ENCODE data around the gene HEG1. TPM values are rescaled to one million over a fixed set of nuclear protein-coding genes. Genes with fewer than 3 reads are reported as not detected.

The HEG1 gene
- total RNA-seq, 2 experiments from 2014 or later, result 31.2 to 32.6 TPM

DNA sequence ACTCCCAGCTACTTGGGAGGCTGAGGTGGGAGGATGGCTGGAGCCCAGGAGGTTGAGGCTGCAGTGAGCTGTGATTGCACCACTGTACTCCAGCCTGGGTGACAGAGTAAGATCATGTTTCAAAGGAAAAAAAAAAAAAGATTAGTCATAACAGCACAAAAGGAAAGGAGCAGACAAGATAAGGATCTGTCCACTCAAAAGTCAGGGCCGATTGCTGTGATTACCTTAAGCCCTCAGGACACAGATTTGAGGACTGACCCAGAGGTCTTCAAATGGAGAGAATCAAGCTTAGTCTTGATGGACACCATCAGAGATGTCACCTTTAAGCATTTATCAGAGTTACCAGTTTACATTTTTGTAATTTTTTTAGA, 23.9 kb upstream of the HEG1 start:
- Histone ChIP-seq H3K36me3 (ENCODE audit: insufficient read depth, low read length) (no peaks in the 10 kb centered on the region), H3K27ac (ENCODE audit: low read depth in 1 of 2, low read length in 2 of 2) (no peak overlapping the region), H3K4me3 (ENCODE audit: low read length) (no peak overlapping the region), H3K27me3 (ENCODE audit: control insufficient read depth in 1 of 2, insufficient read depth in 2 of 2, low read length in 2 of 2) (no peaks in the 10 kb centered on the region), H3K9me3 (ENCODE audit: control insufficient read depth in 1 of 2, insufficient read depth in 1 of 2, low read length in 2 of 2) (no peaks in the 10 kb centered on the region), H3K4me1 (ENCODE audit: insufficient read depth, low read length) (no peaks in the 10 kb centered on the region)
- POLR2A ChIA-PET, result no interaction called here
- Mint-ChIP-seq H3K27ac (no peak overlapping the region), H3K27me3 (no peaks in the 10 kb centered on the region), H3K36me3 (ENCODE audit: low read depth) (no peaks in the 10 kb centered on the region), H3K4me3 (no peak overlapping the region), H3K4me1 (ENCODE audit: low read depth) (no peaks in the 10 kb centered on the region), H3K9me3 (no peaks in the 10 kb centered on the region)
- CTCF ChIA-PET, result no interaction called here
- intact Hi-C loops (cut with DNase I, micrococcal nuclease), result no loop called here
- TF ChIP-seq CTCF (IDR thresholded peaks at IDR 0.05), result no peak
- ATAC-seq (ENCODE audit: poor library complexity) (no peak), DNase-seq (no peak)

GRCh38 chr3:125078951-125079674, 23.3 kb upstream of the HEG1 start:
- H3K27ac ChIP-seq (ENCODE audit: low read depth in 1 of 2, low read length in 2 of 2), result no peak overlapping the region
- ATAC-seq (ENCODE audit: poor library complexity), result no peak
- Mint-ChIP-seq H3K27me3 (no peaks in the 10 kb centered on the region), H3K4me3 (no peak overlapping the region), H3K36me3 (ENCODE audit: low read depth) (no peaks in the 10 kb centered on the region), H3K4me1 (ENCODE audit: low read depth) (no peaks in the 10 kb centered on the region), H3K27ac (no peak overlapping the region), H3K9me3 (no peaks in the 10 kb centered on the region)
- no peak overlapping the region for H3K4me3 ChIP-seq (ENCODE audit: low read length)
- H3K36me3 ChIP-seq (ENCODE audit: insufficient read depth, low read length), result no peaks in the 10 kb centered on the region
- TF ChIP-seq CTCF (IDR thresholded peaks at IDR 0.05), result no peak
- intact Hi-C loops (cut with DNase I, micrococcal nuclease), result no loop called here
- no peak for DNase-seq
- ChIA-PET CTCF (no interaction called here), POLR2A (no interaction called here)
- no peaks in the 10 kb centered on the region for H3K27me3 ChIP-seq (ENCODE audit: control insufficient read depth in 1 of 2, insufficient read depth in 2 of 2, low read length in 2 of 2)
- no peaks in the 10 kb centered on the region for H3K9me3 ChIP-seq (ENCODE audit: control insufficient read depth in 1 of 2, insufficient read depth in 1 of 2, low read length in 2 of 2)
- H3K4me1 ChIP-seq (ENCODE audit: insufficient read depth, low read length), result no peaks in the 10 kb centered on the region

DNA sequence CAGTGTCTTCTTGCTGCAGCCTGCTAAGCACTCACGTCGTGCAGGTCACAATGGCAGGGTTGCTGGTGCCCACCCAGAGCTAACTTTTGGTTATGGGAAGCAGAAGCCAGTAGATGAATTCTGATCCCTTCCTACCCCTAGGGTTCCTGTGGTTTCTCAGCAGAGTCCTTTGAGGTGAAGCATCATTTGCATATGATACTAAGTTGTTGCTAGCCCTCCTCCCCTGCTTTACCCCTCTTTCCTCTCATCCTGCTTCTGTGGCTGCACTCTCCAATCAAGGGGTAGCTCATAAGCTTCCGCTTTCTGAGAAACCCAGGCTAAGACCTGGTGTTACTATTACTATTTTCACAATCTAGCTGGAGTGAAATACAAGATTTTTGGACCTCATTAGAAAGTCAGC, 22.1 kb upstream of the HEG1 start:
- Mint-ChIP-seq H3K4me3 (no peak overlapping the region), H3K36me3 (ENCODE audit: low read depth) (no peaks in the 10 kb centered on the region), H3K27me3 (no peaks in the 10 kb centered on the region), H3K4me1 (ENCODE audit: low read depth) (no peaks in the 10 kb centered on the region), H3K9me3 (no peaks in the 10 kb centered on the region), H3K27ac (no peak overlapping the region)
- POLR2A ChIA-PET, result no interaction called here
- DNase-seq (no peak), ATAC-seq (ENCODE audit: poor library complexity) (no peak)
- CTCF ChIA-PET, result no interaction called here
- TF ChIP-seq CTCF (IDR thresholded peaks at IDR 0.05), result no peak
- Histone ChIP-seq H3K36me3 (ENCODE audit: insufficient read depth, low read length) (no peaks in the 10 kb centered on the region), H3K9me3 (ENCODE audit: control insufficient read depth in 1 of 2, insufficient read depth in 1 of 2, low read length in 2 of 2) (no peaks in the 10 kb centered on the region), H3K4me3 (ENCODE audit: low read length) (no peak overlapping the region), H3K4me1 (ENCODE audit: insufficient read depth, low read length) (no peaks in the 10 kb centered on the region), H3K27me3 (ENCODE audit: control insufficient read depth in 1 of 2, insufficient read depth in 2 of 2, low read length in 2 of 2) (no peaks in the 10 kb centered on the region), H3K27ac (ENCODE audit: low read depth in 1 of 2, low read length in 2 of 2) (no peak overlapping the region)
- intact Hi-C loops (cut with DNase I, micrococcal nuclease), result no loop called here

Measured in CD4-positive, alpha-beta T cell (primary cell).